Measurements from ENCODE around the gene PAQR7.

PAQR7 gene

DNA sequence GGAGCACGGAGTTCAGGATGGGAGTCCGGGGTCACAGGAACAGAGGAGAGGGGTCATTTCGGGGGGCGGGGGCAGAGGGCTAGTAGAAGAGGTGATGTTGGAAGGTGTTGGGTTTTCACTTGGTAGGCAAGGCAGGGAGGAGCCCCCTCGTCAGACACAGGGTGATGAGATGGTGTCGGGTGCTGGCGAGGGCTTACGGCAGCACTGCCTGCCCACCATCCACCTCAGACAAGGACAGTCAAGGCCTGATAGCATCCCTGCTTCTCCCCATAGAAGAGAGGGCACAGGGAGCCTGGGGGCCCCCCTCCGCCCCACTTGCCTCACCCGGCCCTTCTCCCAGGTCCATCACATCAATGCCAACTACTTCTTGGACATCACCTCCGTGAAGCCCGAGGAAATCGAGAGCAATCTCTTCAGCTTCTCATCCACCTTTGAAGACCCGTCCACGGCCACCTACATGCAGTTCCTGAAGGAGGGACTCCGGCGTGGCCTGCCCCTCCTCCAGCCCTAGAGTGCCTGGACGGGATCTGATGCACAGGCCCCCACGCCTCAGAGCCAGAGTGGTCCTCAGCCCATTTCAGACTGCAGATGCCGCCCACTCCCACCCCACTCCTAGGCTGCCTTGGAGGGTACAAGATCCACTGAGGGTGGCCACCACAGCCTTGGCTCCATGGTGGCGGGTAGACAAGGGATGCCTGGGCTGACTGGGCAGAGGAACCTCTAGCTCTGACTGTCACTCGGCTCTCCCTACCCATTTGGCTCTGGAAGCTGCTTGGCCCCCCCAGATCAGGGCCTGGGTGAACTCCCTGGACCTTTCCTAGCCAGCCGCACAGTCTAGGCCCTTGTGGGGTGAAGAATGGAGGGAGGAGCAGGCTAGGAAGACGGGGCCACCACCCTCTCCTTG is 60.0 kb downstream of the PAQR7 start:
- DNase-seq (ENCODE audit: low spot score), result no peak

DNA sequence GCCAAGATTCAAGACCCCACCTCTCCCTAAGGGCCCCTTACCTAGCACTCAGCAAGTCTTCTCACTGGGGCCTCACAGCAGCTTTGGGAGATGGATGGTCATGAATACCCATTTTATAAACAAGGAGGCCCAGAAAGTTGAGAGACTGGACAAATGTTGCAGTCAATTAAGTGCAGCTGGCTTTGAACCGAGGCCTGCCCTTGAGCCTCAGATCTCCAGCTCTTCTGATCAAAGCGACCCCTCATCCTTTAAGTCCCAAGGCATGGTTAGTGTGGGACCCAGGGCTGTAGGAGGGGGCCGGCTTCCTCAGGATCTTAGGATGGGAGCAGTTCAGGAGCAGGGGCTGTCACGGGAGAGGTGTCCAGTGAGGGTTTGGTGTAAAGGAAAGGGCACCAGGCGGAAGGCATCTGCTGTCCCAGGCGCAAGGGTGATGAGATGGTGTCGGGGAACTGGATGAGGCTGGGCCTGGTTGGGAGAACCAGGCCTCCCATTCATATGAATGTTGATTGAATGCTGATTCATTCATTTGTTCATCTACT is 60.9 kb downstream of the PAQR7 start:
- no peak for DNase-seq (ENCODE audit: low spot score)

DNA sequence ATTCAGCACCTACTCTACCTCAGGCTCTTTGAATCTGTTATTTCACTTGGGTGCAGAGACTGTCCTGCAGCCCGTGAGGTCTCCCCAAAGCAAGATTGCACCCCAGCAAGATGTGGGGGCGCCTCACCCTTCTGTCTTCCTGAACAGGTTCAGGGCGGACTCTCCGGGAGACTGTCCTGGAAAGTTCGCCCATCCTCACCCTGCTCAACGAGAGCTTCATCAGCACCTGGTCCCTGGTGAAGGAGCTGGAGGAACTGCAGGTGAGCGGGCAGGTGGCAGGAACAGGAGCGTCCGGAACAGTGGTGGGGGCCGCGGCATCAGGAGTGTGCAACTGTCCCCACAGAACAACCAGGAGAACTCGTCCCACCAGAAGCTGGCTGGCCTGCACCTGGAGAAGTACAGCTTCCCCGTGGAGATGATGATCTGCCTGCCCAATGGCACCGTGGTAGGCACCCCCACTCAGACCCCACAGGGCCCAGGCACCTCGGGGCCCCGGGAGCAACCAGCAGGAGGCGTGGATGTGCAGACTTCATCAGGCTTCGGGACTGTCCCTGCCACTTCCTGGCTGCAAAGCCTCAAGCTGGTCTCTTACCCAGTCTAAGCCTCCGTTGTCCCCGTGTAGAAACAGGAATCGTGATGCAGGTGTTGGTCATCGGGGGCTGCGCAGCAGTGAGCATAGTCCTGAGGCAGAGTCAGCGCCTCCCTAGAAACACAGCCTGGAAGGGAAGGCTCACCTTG is 61.6 kb downstream of the PAQR7 start:
- DNase-seq (ENCODE audit: low spot score), result no peak

DNA sequence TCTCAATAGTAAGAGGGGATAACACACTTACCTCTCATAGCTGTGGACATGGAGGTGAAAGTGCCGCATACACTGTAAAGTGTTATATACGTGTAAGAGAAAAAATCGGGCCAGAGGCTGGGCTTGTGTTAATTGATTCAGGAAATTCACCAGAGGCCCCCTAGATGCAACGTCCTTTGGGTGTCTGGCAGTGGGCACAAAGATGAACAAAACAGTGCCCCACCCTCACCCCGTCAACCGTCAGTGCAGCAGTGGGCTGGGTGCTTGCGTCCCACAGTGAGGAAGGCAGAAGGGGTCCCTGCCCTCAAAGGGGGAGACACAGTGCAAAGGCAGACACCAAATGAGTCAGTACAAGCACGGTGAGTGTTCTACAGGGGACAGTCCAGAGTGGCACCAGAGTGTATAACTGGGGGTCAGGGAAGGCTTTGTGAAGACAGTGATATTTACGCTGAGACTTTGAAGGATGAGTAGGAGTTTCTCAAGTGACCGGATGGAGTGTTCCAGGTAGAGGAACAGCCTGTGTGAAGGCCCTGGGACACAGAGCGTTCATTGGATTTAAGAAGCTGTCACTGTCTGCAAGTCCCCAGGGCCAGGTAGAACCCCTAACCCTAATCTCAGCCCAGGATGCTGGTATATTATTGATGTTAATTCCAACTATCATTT is 62.3 kb downstream of the PAQR7 start:
- no peak for DNase-seq (ENCODE audit: low spot score)
